ENCODE data around the gene TIMP2. TPM values are rescaled to one million over a fixed set of nuclear protein-coding genes. Genes with fewer than 3 reads are reported as not detected.
A peak's percentile ranks its signal among the peaks of the same experiment; 100 is the strongest.

The TIMP2 gene
- total and polyA plus RNA-seq, 2 of the 13 experiments (the other 11 are each of a cell fraction or from before 2014, with no cell fraction given) = 3.8 to 8.5 TPM

GRCh38 chr17:78947235-78948149, 22.3 kb upstream of the TIMP2 start (continued):
- TF ChIP-seq, protein P1, sequence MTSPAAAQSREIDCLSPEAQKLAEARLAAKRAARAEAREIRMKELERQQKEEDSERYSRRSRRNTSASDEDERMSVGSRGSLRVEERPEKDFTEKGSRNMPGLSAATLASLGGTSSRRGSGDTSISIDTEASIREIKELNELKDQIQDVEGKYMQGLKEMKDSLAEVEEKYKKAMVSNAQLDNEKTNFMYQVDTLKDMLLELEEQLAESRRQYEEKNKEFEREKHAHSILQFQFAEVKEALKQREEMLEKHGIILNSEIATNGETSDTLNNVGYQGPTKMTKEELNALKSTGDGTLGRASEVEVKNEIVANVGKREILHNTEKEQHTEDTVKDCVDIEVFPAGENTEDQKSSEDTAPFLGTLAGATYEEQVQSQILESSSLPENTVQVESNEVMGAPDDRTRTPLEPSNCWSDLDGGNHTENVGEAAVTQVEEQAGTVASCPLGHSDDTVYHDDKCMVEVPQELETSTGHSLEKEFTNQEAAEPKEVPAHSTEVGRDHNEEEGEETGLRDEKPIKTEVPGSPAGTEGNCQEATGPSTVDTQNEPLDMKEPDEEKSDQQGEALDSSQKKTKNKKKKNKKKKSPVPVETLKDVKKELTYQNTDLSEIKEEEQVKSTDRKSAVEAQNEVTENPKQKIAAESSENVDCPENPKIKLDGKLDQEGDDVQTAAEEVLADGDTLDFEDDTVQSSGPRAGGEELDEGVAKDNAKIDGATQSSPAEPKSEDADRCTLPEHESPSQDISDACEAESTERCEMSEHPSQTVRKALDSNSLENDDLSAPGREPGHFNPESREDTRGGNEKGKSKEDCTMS (CRISPR knock-in tag; conservative IDR thresholded peaks at IDR 0.05) = no peak
- TF ChIP-seq, protein P2, sequence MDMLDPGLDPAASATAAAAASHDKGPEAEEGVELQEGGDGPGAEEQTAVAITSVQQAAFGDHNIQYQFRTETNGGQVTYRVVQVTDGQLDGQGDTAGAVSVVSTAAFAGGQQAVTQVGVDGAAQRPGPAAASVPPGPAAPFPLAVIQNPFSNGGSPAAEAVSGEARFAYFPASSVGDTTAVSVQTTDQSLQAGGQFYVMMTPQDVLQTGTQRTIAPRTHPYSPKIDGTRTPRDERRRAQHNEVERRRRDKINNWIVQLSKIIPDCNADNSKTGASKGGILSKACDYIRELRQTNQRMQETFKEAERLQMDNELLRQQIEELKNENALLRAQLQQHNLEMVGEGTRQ (IDR thresholded peaks at IDR 0.05; ENCODE audit: low read depth, low read length) = no peak
- TF ChIP-seq, protein P2 (CRISPR knock-in tag; IDR thresholded peaks at IDR 0.05; ENCODE audit: borderline replicate concordance) = no peak
- TF ChIP-seq KDM5A (IDR thresholded peaks at IDR 0.05; ENCODE audit: borderline replicate concordance, low read length) (no peak), ZFY (CRISPR knock-in tag; IDR thresholded peaks at IDR 0.05) (no peak), HOXA3 (CRISPR knock-in tag; IDR thresholded peaks at IDR 0.05) (peak; percentile 68), ZNF784 (CRISPR knock-in tag; IDR thresholded peaks at IDR 0.05; ENCODE audit: borderline replicate concordance) (no peak), ZNF891 (CRISPR knock-in tag; IDR thresholded peaks at IDR 0.05) (no peak), ZNF513 (CRISPR knock-in tag; conservative IDR thresholded peaks at IDR 0.05) (no peak), ARNTL (CRISPR knock-in tag; IDR thresholded peaks at IDR 0.05) (no peak), NKX3-1 (CRISPR knock-in tag; IDR thresholded peaks at IDR 0.05) (no peak), GZF1 (CRISPR knock-in tag; IDR thresholded peaks at IDR 0.05) (no peak), THAP11 (CRISPR knock-in tag; IDR thresholded peaks at IDR 0.05) (no peak), NFIB (CRISPR knock-in tag; IDR thresholded peaks at IDR 0.05; ENCODE audit: borderline replicate concordance) (no peak), MXD4 (CRISPR knock-in tag; IDR thresholded peaks at IDR 0.05) (no peak), RARA (CRISPR knock-in tag; IDR thresholded peaks at IDR 0.05) (peak; percentile 95)
- TF ChIP-seq, protein P3, sequence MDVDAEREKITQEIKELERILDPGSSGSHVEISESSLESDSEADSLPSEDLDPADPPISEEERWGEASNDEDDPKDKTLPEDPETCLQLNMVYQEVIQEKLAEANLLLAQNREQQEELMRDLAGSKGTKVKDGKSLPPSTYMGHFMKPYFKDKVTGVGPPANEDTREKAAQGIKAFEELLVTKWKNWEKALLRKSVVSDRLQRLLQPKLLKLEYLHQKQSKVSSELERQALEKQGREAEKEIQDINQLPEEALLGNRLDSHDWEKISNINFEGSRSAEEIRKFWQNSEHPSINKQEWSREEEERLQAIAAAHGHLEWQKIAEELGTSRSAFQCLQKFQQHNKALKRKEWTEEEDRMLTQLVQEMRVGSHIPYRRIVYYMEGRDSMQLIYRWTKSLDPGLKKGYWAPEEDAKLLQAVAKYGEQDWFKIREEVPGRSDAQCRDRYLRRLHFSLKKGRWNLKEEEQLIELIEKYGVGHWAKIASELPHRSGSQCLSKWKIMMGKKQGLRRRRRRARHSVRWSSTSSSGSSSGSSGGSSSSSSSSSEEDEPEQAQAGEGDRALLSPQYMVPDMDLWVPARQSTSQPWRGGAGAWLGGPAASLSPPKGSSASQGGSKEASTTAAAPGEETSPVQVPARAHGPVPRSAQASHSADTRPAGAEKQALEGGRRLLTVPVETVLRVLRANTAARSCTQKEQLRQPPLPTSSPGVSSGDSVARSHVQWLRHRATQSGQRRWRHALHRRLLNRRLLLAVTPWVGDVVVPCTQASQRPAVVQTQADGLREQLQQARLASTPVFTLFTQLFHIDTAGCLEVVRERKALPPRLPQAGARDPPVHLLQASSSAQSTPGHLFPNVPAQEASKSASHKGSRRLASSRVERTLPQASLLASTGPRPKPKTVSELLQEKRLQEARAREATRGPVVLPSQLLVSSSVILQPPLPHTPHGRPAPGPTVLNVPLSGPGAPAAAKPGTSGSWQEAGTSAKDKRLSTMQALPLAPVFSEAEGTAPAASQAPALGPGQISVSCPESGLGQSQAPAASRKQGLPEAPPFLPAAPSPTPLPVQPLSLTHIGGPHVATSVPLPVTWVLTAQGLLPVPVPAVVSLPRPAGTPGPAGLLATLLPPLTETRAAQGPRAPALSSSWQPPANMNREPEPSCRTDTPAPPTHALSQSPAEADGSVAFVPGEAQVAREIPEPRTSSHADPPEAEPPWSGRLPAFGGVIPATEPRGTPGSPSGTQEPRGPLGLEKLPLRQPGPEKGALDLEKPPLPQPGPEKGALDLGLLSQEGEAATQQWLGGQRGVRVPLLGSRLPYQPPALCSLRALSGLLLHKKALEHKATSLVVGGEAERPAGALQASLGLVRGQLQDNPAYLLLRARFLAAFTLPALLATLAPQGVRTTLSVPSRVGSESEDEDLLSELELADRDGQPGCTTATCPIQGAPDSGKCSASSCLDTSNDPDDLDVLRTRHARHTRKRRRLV (CRISPR knock-in tag; IDR thresholded peaks at IDR 0.05) = no peak
